VCaP (cell line): ENCODE results near the gene POLA1.

ENCODE experiments used
- H3K27ac ChIP-seq: fragments of 450-650 bp; 2 replicates; pipeline ENCODE4 v1.5.1; 2017
- TF ChIP-seq, protein P1 (sequence below): fragments of 450-650 bp; conservative IDR thresholded peaks from 2 replicates; pipeline ENCODE4 v1.5.1; 2017; ENCODE audit warnings: mild to moderate bottlenecking, moderate library complexity

POLA1 gene

DNA sequence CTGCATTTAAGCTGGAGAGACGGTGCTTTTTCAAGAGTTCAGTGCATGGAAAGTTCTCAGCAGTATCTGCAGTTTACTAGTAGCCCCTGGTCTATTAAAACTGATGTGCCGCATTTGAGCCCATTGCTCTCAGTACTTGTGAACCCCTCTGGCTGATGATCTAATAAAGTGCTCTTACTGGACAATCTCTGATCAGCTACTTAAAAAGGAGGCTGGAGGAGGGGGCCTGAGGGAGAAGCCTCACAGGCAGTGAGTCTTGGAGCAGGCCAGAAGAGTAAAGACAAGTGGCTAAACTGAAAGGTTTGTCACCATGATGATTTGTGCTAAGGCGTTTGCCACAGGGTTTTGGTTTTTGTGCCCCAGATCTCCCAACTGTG, 183.6 kb downstream of the POLA1 start:
- peak overlapping the region; percentile 21; the same call in 1 of the 2 replicates for H3K27ac ChIP-seq
- TF ChIP-seq, protein P1, sequence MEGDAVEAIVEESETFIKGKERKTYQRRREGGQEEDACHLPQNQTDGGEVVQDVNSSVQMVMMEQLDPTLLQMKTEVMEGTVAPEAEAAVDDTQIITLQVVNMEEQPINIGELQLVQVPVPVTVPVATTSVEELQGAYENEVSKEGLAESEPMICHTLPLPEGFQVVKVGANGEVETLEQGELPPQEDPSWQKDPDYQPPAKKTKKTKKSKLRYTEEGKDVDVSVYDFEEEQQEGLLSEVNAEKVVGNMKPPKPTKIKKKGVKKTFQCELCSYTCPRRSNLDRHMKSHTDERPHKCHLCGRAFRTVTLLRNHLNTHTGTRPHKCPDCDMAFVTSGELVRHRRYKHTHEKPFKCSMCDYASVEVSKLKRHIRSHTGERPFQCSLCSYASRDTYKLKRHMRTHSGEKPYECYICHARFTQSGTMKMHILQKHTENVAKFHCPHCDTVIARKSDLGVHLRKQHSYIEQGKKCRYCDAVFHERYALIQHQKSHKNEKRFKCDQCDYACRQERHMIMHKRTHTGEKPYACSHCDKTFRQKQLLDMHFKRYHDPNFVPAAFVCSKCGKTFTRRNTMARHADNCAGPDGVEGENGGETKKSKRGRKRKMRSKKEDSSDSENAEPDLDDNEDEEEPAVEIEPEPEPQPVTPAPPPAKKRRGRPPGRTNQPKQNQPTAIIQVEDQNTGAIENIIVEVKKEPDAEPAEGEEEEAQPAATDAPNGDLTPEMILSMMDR = no peak

DNA sequence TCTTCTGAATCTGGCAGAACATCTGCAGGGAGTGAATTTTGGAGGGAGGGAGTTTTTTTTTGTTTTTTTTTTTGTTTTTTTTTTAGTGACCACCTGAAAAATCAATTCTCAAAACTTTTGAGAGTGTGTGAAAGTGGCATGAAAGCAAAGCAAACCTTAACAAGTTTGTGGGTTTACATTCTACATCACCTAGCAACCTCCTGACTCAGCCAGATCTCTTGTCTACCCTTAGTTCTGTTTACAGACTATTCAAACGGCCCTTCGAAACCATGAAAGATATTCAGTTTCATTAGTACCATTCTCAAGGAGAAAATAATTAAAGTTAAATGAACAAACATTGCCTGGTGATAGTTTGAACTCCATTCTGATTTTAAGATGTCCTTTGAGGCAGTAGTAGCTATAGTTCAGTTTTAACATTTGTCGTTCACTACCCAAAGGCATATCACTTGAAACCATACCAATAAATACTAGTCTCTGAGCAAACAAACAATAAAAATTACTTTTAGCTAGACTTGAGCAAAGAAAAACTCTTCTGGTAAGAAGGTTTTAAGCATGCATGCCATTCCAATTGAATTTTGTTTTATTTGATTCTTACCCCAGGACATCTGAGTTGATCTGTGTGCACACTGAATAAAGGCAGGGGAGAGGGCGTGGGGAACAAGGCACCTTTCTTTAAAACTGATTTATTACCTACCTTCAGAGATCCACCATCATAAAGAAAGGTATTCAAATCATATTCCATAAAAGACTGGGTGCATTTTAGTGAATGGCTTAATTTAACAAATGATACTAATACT, 184.3 kb downstream of the POLA1 start:
- TF ChIP-seq, protein P1 = no peak
- H3K27ac ChIP-seq = peak overlapping the region; percentile 21; the same call in 1 of the 2 replicates

DNA sequence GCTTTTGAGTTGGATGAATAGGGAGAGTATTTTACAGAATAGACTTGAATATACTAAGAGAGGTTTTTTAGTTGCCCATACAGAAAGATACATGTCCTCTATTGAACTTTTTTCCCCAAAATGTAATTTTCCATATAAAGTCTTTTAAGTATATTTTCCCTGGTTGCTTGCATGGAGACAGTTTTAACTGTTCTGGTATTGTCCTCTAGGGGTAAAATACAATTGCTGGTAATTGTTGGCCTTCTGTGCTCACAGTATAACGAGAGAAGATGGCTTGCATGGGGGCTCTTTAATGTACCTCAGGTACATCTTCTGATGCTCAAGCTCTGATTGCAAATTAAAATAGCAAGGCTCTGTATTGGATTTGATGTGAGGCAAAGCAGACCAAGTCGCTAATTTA, 186.0 kb downstream of the POLA1 start:
- H3K27ac ChIP-seq = no peak overlapping the region
- TF ChIP-seq, protein P1 = no peak

DNA sequence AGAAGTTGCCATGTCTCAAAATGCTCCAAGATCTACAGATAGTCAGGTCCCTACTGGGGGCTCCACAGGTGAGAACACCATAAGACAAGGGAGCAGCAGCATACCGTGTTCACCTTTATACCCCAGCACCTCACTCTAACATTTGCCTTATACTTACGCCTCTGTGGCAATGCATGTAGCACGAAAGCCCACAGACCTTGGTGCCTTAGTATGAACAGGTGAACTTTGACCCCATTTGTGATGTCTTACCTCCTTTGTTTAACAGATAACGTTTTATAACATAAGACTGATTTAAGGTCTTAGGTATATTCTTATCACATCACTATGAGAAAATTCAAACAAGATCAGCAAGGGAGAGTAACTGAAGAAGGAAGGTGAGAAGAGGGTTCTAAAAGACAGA, 193.2 kb downstream of the POLA1 start:
- TF ChIP-seq, protein P1 = no peak
- no peak overlapping the region for H3K27ac ChIP-seq

DNA sequence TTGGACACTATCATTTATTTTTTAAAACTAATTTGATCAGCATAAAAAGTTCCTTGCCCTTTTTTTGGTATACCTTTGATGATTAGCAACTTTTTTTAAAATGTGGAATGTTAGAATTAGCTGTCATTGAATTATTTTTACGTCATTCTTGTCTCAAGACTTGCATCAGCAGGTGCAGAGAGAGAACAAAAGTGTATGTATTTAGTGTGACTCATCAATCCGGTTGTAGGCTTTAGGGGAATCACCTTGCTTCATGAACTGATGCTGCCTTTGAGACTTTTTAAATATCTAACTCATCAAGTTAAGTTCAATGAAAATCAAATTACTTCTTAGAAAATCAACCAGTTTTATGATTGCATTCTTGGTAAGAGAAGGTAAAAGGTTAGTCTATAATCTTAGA, 197.0 kb downstream of the POLA1 start:
- H3K27ac ChIP-seq = no peak overlapping the region
- TF ChIP-seq, protein P1 = no peak

DNA sequence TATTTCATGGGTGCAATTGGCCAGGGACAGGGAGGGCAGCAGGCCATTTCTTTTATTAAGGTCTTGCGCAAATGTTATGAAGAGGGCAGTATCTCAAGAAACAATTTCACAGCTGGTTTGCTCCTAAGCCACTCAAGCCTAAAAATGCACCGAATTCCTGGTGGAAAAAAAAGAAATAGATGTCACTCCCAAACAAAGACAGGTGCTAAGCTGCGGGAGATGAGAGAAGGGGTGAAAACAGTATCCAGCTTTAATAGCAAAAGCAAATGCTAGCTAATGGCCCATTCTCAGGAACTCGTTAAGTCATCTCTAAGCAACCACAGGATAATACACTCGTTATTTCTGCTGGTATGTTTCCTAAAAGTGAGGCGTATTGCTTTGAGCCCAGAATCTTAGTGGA, 205.7 kb downstream of the POLA1 start:
- H3K27ac ChIP-seq = no peak overlapping the region
- TF ChIP-seq, protein P1 = no peak

DNA sequence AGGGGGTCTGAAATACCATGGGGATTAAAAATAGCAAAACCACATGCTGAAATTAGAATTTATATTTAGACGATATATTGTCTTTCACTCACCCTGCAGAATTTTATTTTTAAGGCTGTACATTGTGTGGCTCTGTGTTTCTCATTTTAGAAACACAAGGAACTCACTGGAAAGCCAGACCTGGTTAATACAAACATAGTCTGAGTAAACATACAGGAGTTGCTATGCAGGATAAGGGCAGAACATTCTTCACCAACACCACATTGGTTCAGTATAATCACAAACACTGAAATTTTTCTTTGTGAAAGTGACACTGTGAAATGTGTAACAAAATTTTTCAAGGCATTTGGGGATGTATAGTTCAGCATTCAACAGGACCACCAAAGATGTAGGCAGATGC, 206.5 kb downstream of the POLA1 start:
- no peak overlapping the region for H3K27ac ChIP-seq
- TF ChIP-seq, protein P1 = no peak
